ENCODE data around the gene SP3. TPM values are rescaled to one million over a fixed set of nuclear protein-coding genes. Genes with fewer than 3 reads are reported as not detected.

The SP3 gene
- total and polyA plus RNA-seq, 2 experiments from 2014 or later: 24.1 to 110 TPM

DNA sequence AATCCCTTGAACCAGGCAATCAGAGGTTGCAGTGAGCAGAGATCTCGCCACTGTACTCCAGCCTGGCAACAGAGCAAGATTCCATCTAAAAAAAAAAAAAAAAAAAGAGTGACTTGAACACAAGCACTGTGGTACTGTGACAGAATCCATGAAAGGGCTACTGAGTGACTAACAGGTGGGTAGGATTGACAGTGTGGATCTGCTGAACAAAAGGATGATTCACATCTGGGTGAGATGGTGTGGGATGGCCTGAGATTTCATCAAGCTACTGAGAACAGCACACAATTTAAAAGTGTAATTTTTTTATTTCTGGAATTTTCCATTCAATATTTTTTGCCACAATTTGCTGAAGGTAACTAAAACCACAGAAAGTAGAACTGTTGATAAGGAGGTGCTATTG lies 13.3 kb upstream of the SP3 start (continued):
- TF ChIP-seq EZH2 (IDR thresholded peaks at IDR 0.05; ENCODE audit: low read depth, unreplicated experiment) (no peak), ZNF114 (CRISPR knock-in tag; IDR thresholded peaks at IDR 0.05) (no peak), ZNF331 (CRISPR knock-in tag; IDR thresholded peaks at IDR 0.05; ENCODE audit: low read depth) (no peak), JUNB (IDR thresholded peaks at IDR 0.05; ENCODE audit: unreplicated experiment) (no peak), NANOG (IDR thresholded peaks at IDR 0.05; ENCODE audit: borderline replicate concordance) (no peak), CREB1 (CRISPR knock-in tag; IDR thresholded peaks at IDR 0.05; ENCODE audit: low read depth) (no peak)
- TF ChIP-seq, protein P1, sequence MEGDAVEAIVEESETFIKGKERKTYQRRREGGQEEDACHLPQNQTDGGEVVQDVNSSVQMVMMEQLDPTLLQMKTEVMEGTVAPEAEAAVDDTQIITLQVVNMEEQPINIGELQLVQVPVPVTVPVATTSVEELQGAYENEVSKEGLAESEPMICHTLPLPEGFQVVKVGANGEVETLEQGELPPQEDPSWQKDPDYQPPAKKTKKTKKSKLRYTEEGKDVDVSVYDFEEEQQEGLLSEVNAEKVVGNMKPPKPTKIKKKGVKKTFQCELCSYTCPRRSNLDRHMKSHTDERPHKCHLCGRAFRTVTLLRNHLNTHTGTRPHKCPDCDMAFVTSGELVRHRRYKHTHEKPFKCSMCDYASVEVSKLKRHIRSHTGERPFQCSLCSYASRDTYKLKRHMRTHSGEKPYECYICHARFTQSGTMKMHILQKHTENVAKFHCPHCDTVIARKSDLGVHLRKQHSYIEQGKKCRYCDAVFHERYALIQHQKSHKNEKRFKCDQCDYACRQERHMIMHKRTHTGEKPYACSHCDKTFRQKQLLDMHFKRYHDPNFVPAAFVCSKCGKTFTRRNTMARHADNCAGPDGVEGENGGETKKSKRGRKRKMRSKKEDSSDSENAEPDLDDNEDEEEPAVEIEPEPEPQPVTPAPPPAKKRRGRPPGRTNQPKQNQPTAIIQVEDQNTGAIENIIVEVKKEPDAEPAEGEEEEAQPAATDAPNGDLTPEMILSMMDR (conservative IDR thresholded peaks at IDR 0.05; ENCODE audit: low read depth in 2 of 2): no peak
- TF ChIP-seq, protein P2, sequence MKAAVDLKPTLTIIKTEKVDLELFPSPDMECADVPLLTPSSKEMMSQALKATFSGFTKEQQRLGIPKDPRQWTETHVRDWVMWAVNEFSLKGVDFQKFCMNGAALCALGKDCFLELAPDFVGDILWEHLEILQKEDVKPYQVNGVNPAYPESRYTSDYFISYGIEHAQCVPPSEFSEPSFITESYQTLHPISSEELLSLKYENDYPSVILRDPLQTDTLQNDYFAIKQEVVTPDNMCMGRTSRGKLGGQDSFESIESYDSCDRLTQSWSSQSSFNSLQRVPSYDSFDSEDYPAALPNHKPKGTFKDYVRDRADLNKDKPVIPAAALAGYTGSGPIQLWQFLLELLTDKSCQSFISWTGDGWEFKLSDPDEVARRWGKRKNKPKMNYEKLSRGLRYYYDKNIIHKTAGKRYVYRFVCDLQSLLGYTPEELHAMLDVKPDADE (IDR thresholded peaks at IDR 0.05): no peak

DNA sequence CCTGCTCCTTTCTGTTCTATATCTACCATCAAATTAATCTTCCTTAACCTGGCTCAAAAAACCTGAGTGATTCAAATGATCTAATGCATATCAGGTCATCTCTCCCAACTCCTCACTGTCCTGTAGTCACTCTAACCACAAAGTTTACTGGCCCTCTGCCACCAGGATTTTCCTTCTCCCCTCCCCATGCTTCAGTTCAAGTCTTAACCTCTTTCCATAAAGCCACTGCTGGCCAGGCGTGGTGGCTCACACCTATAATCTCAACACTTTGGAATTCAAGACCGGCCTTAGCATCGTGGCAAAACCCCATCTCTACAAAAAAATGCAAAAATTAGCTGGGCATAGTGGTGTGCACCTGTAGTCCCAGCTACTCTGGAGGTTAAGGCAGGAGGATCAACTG lies 7.5 kb upstream of the SP3 start:
- Histone ChIP-seq H3K4me3 (no peak overlapping the region), H3K4me1 (ENCODE audit: insufficient read depth) (peaks cover 8% of the 10 kb centered on the region), H3K27ac (ENCODE audit: low read depth) (no peak overlapping the region), H3F3A (replicated peaks; ENCODE audit: low read depth) (no peaks in the 10 kb centered on the region), H3K79me2 (replicated peaks; ENCODE audit: insufficient read depth) (no peaks in the 10 kb centered on the region), H2AFZ (no peak overlapping the region), H3K9me2 (ENCODE audit: insufficient read depth) (no peaks in the 10 kb centered on the region), H3K4me2 (no peak overlapping the region), H3K36me3 (ENCODE audit: insufficient read depth) (no peaks in the 10 kb centered on the region), H4K20me1 (replicated peaks; ENCODE audit: insufficient read depth) (no peaks in the 10 kb centered on the region), H3K27me3 (ENCODE audit: insufficient read depth) (no peaks in the 10 kb centered on the region)
- Mint-ChIP-seq H3K4me3 (no peak overlapping the region), H3K27ac (no peak overlapping the region), H3K4me1 (peaks cover 27% of the 10 kb centered on the region), H3K36me3 (ENCODE audit: low read depth) (no peaks in the 10 kb centered on the region), H3K27me3 (ENCODE audit: insufficient read depth, low read depth, poor library complexity) (peaks cover 2% of the 10 kb centered on the region), H3K9me3 (no peaks in the 10 kb centered on the region)
- ATAC-seq: no peak
- DNase-seq (ENCODE audit: low spot score): no peak
- TF ChIP-seq EZH2phosphoT487 (IDR thresholded peaks at IDR 0.05; ENCODE audit: unreplicated experiment) (no peak), JUNB (IDR thresholded peaks at IDR 0.05; ENCODE audit: unreplicated experiment) (no peak), POLR2AphosphoS5 (IDR thresholded peaks at IDR 0.05; ENCODE audit: low read depth) (no peak), STAT1 (IDR thresholded peaks at IDR 0.05; ENCODE audit: unreplicated experiment) (no peak), ZNF331 (CRISPR knock-in tag; IDR thresholded peaks at IDR 0.05; ENCODE audit: low read depth) (no peak), ZNF114 (CRISPR knock-in tag; IDR thresholded peaks at IDR 0.05) (no peak), CREB1 (CRISPR knock-in tag; IDR thresholded peaks at IDR 0.05; ENCODE audit: low read depth) (no peak), EZH2 (IDR thresholded peaks at IDR 0.05; ENCODE audit: low read depth, unreplicated experiment) (no peak)
- TF ChIP-seq, protein P1 (conservative IDR thresholded peaks at IDR 0.05; ENCODE audit: low read depth in 2 of 2): no peak
- TF ChIP-seq, protein P3, sequence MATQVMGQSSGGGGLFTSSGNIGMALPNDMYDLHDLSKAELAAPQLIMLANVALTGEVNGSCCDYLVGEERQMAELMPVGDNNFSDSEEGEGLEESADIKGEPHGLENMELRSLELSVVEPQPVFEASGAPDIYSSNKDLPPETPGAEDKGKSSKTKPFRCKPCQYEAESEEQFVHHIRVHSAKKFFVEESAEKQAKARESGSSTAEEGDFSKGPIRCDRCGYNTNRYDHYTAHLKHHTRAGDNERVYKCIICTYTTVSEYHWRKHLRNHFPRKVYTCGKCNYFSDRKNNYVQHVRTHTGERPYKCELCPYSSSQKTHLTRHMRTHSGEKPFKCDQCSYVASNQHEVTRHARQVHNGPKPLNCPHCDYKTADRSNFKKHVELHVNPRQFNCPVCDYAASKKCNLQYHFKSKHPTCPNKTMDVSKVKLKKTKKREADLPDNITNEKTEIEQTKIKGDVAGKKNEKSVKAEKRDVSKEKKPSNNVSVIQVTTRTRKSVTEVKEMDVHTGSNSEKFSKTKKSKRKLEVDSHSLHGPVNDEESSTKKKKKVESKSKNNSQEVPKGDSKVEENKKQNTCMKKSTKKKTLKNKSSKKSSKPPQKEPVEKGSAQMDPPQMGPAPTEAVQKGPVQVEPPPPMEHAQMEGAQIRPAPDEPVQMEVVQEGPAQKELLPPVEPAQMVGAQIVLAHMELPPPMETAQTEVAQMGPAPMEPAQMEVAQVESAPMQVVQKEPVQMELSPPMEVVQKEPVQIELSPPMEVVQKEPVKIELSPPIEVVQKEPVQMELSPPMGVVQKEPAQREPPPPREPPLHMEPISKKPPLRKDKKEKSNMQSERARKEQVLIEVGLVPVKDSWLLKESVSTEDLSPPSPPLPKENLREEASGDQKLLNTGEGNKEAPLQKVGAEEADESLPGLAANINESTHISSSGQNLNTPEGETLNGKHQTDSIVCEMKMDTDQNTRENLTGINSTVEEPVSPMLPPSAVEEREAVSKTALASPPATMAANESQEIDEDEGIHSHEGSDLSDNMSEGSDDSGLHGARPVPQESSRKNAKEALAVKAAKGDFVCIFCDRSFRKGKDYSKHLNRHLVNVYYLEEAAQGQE (IDR thresholded peaks at IDR 0.05; ENCODE audit: unreplicated experiment): no peak
- TF ChIP-seq, protein P2 (IDR thresholded peaks at IDR 0.05): no peak

All from GM23338 (cell line).